Central memory CD4-positive, alpha-beta T cell (primary cell): ENCODE data around the gene IWS1.
"Not testable (repeated sequence)": the region's sequence is repeated elsewhere in the genome, so short reads cannot be mapped to it uniquely, and the experiment has no call there.

Experiments
- DNase-seq: peaks from one replicate; pipeline ENCODE4 v3.0.0; 2022

Gene IWS1

GRCh38 chr2:127560201-127560930 is 34.1 kb upstream of the IWS1 start:
- no peak for DNase-seq

- no peak for DNase-seq
Measured at GRCh38 chr2:127559454-127559853, 33.2 kb upstream of the IWS1 start.

- no peak for DNase-seq
Measured at GRCh38 chr2:127558911-127559310, 32.6 kb upstream of the IWS1 start.

- no peak for DNase-seq
Measured at GRCh38 chr2:127552846-127553245, 26.6 kb upstream of the IWS1 start.

- no peak for DNase-seq
Measured at GRCh38 chr2:127552336-127552735, 26.0 kb upstream of the IWS1 start.

- no peak for DNase-seq
Measured at GRCh38 chr2:127551221-127551930, 25.1 kb upstream of the IWS1 start.

- DNase-seq, result no peak
Measured at GRCh38 chr2:127546797-127547196, 20.5 kb upstream of the IWS1 start.

- no peak for DNase-seq
Measured at GRCh38 chr2:127545796-127546195, 19.5 kb upstream of the IWS1 start.

GRCh38 chr2:127545189-127545588 is 18.9 kb upstream of the IWS1 start:
- no peak for DNase-seq

- DNase-seq, result not testable (repeated sequence)
Measured at GRCh38 chr2:127543013-127543501, 16.8 kb upstream of the IWS1 start.

GRCh38 chr2:127542231-127542630 is 15.9 kb upstream of the IWS1 start:
- DNase-seq, result no peak

- no peak for DNase-seq
Measured at GRCh38 chr2:127541809-127542208, 15.5 kb upstream of the IWS1 start.

- DNase-seq, result no peak
Measured at GRCh38 chr2:127537644-127538043, 11.4 kb upstream of the IWS1 start.

- DNase-seq, result no peak
Measured at GRCh38 chr2:127536707-127537541, 10.6 kb upstream of the IWS1 start.

- no peak for DNase-seq
Measured at GRCh38 chr2:127535918-127536317, 9.6 kb upstream of the IWS1 start.

- no peak for DNase-seq
Measured at GRCh38 chr2:127535422-127535901, 9.2 kb upstream of the IWS1 start, which contains the start of gene MYO7B. TSS of gene MYO7B (plus strand) at chr2:127535683. CDS start at chr2:127559723, 24,040 bp downstream.

- no peak for DNase-seq
Measured at GRCh38 chr2:127532296-127532695, 6.0 kb upstream of the IWS1 start.

GRCh38 chr2:127531221-127531648 is 4.9 kb upstream of the IWS1 start:
- DNase-seq, result no peak

GRCh38 chr2:127530245-127531140 is 4.2 kb upstream of the IWS1 start:
- DNase-seq, result no peak

- not testable (repeated sequence) for DNase-seq
Measured at GRCh38 chr2:127529416-127529815, 3.1 kb upstream of the IWS1 start.

- DNase-seq, result no peak
Measured at GRCh38 chr2:127528487-127528886, 2.2 kb upstream of the IWS1 start.
